GM10266 (cell line): ENCODE results near the gene RNU7-1.

Experiments
- DNase-seq: peaks from one replicate; pipeline ENCODE4 v3.0.0; 2012; ENCODE audit errors: extremely low spot score
- CTCF ChIP-seq: IDR thresholded peaks from 2 replicates; pipeline ENCODE4 v1.5.1; 2012; ENCODE audit warnings: mild to moderate bottlenecking, low read depth; ENCODE audit not compliant: control insufficient read depth, insufficient read depth; ENCODE audit errors: missing control alignments

Gene RNU7-1

GRCh38 chr12:6921996-6922946 is 21.3 kb upstream of the RNU7-1 start:
- DNase-seq, result no peak
- TF ChIP-seq CTCF, result no peak

DNA sequence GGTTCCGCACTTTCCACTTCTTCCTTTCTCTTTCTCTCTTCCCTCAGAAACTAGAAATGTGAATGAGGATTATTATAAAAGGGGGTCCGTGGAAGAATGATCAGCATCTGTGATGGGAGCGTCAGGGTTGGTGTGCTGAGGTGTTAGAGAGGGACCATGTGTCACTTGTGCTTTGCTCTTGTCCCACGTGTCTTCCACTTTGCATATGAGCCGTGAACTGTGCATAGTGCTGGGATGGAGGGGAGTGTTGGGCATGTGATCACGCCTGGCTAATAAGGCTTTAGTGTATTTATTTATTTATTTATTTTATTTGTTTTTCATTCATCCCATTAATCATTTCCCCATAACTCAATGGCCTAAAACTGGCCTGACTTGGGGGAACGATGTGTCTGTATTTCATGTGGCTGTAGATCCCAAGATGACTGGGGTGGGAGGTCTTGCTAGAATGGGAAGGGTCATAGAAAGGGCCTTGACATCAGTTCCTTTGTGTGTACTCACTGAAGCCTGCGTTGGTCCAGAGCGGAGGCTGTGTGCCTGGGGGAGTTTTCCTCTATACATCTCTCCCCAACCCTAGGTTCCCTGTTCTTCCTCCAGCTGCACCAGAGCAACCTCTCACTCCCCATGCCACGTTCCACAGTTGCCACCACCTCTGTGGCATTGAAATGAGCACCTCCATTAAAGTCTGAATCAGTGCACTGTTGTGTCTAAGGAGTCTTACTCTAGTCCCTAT is 20.4 kb upstream of the RNU7-1 start:
- no peak for TF ChIP-seq CTCF
- DNase-seq, result no peak

GRCh38 chr12:6923851-6924250 is 19.8 kb upstream of the RNU7-1 start:
- no peak for TF ChIP-seq CTCF
- DNase-seq, result no peak

DNA sequence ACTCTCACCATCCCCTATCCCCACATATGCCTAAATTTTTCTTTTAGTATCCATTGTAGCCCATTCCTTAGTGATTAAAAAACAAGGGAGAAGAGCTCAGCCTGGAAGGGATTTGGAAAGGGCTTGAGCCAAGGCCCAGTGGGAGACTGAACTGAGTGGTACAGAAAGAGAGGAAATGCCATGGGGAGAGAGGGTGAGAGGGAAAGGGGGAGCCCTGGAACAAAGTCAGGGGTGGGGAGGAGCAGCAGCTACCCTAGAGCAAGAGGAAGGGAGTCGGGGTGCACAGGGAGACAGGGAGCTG is 18.4 kb upstream of the RNU7-1 start:
- DNase-seq, result no peak
- no peak for TF ChIP-seq CTCF

- DNase-seq, result no peak
Observed at GRCh38 chr12:6925540-6926279, 17.9 kb upstream of the RNU7-1 start.

DNA sequence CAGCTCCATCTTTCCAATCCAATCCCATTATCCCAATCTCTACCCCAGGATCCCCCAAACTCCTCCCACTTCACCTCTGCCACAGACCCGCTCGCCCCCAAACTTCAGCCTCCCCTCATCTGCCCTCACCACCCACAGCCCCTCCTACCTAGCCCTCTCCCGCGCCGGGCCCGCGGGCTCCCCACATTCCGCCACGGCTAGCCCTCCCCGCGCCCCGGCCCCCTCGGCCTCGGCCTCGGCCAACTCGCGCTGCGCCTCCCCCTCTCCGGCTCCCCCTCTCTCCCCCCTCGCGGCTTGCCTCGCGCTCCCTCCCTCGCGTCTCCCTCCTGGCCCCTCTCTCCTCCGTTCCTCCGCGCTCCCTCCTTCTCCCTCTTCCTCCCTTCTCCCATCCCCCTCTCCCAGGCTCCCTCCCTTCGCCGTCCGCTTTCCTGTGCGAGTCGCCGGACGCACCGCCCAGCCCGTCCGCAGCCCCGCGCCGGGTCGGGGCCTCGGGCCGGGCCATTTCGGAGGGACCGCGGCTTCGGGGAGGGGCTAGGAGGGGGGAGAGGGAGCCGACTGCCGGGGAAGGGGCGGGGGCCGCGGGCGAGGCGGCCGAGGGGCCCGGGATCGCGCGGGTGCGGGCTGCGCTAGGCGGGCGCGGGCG is 16.1 kb upstream of the RNU7-1 start, which contains the start of gene ATN1:
TSS of gene ATN1 (plus strand) at position 581 of the 643 bp plus-strand sequence. CDS start 6,043 bp downstream, outside the sequence.
- TF ChIP-seq CTCF, result no peak

More at GRCh38 chr12:6925540-6926279, 17.9 kb upstream of the RNU7-1 start:
- TF ChIP-seq CTCF, result no peak

More for the DNA sequence above, 16.1 kb upstream of the RNU7-1 start, which contains the start of gene ATN1:
- peak; percentile 81 for DNase-seq
